CD4-positive, alpha-beta T cell treated with Interferon gamma for 1 hour (primary cell): ENCODE results near the gene ZG16B.

Source experiments
- DNase-seq: peaks from one replicate; pipeline ENCODE4 v3.0.0-alpha.2; 2020

The ZG16B gene

GRCh38 chr16:2808181-2808580 is 21.9 kb upstream of the ZG16B start:
- DNase-seq, result no peak

GRCh38 chr16:2809149-2809760 is 20.8 kb upstream of the ZG16B start:
- no peak for DNase-seq

GRCh38 chr16:2810651-2811050 is 19.5 kb upstream of the ZG16B start:
- no peak for DNase-seq

- no peak for DNase-seq
These were observed 18.2 kb upstream of the ZG16B start for GRCh38 chr16:2811703-2812471.

- no peak for DNase-seq
These were observed 16.3 kb upstream of the ZG16B start for GRCh38 chr16:2813771-2814221.

- no peak for DNase-seq
These were observed 15.4 kb upstream of the ZG16B start for GRCh38 chr16:2814551-2815298.

- DNase-seq, result no peak
These were observed 14.8 kb upstream of the ZG16B start for GRCh38 chr16:2815299-2815771.

- peak; percentile 42 for DNase-seq
These were observed 13.3 kb upstream of the ZG16B start, which contains the start of gene PRSS21 for GRCh38 chr16:2816751-2817339. PRSS21 (plus strand) TSS chr16:2817237; CDS start chr16:2817269, 32 bp downstream.

- DNase-seq, result no peak
These were observed 12.5 kb upstream of the ZG16B start for GRCh38 chr16:2817340-2818271.

- DNase-seq, result no peak
These were observed 11.7 kb upstream of the ZG16B start for GRCh38 chr16:2818272-2818876.

GRCh38 chr16:2819179-2819938 is 10.7 kb upstream of the ZG16B start:
- no peak for DNase-seq

- DNase-seq, result no peak
These were observed 9.9 kb upstream of the ZG16B start for GRCh38 chr16:2819939-2820835.

- no peak for DNase-seq
These were observed 9.1 kb upstream of the ZG16B start for GRCh38 chr16:2820836-2821486.

- DNase-seq, result no peak
These were observed 8.5 kb upstream of the ZG16B start for GRCh38 chr16:2821487-2822157.

GRCh38 chr16:2822158-2822495 is 8.0 kb upstream of the ZG16B start:
- DNase-seq, result no peak

- no peak for DNase-seq
These were observed 7.6 kb upstream of the ZG16B start for GRCh38 chr16:2822496-2822895.

GRCh38 chr16:2824626-2825025 is 5.5 kb upstream of the ZG16B start:
- no peak for DNase-seq

- DNase-seq, result no peak
These were observed 4.9 kb upstream of the ZG16B start for GRCh38 chr16:2825049-2825742.
